MV-4-11 (cell line): ENCODE data around the gene GRID1.

Source experiments
- DNase-seq: peaks from one replicate; lab custom pipeline; 2025; lab: John Stamatoyannopoulos, UW

GRID1 gene

DNA sequence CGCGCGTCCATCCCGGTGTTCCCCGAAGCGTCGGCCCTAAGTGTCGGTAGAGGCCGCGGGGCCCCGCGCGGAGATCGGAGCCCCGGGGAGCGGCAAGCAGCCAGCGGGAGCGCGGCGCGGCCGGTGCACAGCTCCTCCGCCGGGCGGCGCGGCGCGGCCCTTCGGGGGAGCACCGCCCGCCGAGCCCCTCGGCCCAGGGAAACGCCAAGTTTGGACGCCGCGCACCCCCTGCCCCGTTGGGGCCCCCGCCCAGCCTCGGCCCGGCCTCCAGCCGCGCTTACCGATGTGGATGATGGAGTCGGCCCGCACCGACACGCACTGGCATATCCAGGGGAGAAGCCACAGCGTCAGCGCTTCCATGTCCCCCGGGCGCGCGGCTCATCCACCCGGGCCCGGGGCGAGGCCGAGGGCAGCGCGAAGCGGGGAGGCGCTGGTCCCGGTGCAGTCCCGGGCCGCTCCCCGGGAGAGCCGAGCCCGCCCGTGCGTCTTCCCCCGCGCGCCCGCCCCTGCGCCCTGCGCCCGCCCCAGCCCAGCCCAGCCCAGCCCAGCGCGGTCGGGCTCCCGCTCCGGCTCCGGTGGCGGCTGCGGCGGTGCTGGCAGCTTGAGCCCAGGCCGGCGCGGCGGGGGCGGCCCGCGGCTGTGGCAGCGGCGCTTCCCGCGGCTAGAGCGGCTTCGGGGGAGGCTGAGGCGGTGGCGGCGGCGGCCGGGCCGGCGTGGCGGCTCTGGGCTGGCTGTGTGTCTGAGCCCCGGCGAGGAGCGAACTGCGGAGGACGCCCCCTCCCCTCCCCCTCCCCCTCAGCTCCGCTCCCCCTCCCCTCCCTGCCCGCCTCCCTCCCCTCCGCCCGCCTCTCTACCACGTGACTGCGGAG lies at the start of gene GRID1:
Gene GRID1, minus strand, starts transcription at position 763 of the 869 bp plus-strand sequence.
- no peak for DNase-seq

- DNase-seq: no peak
Measured at GRCh38 chr10:86415583-86415982, 49.0 kb upstream of the GRID1 start.

DNA sequence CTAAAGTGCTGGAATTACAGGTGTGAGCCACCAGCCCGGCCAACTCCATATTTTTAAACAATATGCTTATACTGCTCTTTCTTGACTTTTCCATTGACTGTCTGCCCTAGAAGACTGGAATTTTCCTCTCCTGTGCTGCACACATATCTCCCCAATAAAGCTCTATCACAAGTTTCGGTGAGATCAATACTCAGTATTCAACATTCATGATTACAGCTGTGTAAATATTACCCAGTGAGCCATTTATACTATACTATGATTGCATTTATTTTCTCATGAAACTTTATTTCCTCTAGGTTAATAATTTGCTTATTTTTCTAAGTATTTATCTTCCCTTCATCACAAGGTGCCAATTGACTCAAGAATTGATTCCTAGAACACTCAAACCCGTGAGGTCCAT lies 48.5 kb upstream of the GRID1 start:
- DNase-seq: no peak

- peak; percentile 88 for DNase-seq
Measured at GRCh38 chr10:86413046-86413728, 46.6 kb upstream of the GRID1 start.

GRCh38 chr10:86411852-86412560 lies 45.4 kb upstream of the GRID1 start:
- no peak for DNase-seq

- DNase-seq: peak; percentile 66
Measured at GRCh38 chr10:86411281-86411841, 44.8 kb upstream of the GRID1 start.

- no peak for DNase-seq
Measured at GRCh38 chr10:86410542-86411124, 44.0 kb upstream of the GRID1 start.

DNA sequence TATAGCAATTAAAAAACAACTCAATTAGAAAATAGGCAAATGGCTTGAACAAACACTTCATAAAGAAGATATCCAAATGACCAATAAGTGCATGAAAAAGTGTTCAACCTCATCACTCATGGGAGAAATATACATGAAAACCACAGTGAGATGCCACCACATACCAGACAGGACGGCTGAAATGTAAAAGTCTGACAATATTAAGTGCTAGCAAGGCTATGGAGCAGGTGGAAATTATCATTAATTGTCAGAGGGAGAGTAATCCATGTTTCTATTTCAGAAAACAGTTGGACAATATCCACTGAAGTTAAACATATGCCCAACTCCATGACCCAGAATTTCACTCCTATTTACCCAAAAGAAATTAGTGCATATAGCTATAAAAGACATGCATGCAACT lies 42.6 kb upstream of the GRID1 start:
- DNase-seq: no peak

DNA sequence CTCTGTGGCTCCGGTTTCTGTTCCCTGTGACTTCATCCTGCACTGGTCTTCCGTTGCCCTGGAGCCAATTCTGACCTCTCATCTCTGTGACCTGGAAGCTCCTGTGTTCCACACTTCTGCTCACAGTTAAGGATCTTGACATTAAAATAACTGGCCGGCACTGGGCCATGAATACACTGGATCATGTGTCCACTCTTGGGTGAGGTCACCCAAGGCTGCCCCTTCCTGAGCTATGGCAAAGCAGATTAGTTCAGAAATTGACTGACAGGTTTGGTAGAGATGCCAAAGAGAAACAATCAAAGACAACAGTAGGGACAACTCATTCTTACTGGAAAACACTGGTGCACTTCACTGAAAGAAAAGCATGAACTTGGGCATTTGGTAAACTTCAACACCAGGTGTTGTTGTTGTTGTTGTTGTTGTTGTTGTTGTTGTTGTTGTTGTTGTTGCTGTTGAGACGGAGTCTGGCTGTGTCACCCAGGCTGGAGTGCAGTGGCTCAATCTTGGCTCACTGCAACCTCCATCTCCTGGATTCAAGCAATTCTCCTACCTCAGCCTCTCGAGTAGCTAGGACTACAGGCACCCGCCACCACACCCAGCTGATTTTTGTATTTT lies 36.7 kb upstream of the GRID1 start:
- DNase-seq: peak; percentile 23

GRCh38 chr10:86402283-86402941 lies 35.8 kb upstream of the GRID1 start:
- DNase-seq: no peak

DNA sequence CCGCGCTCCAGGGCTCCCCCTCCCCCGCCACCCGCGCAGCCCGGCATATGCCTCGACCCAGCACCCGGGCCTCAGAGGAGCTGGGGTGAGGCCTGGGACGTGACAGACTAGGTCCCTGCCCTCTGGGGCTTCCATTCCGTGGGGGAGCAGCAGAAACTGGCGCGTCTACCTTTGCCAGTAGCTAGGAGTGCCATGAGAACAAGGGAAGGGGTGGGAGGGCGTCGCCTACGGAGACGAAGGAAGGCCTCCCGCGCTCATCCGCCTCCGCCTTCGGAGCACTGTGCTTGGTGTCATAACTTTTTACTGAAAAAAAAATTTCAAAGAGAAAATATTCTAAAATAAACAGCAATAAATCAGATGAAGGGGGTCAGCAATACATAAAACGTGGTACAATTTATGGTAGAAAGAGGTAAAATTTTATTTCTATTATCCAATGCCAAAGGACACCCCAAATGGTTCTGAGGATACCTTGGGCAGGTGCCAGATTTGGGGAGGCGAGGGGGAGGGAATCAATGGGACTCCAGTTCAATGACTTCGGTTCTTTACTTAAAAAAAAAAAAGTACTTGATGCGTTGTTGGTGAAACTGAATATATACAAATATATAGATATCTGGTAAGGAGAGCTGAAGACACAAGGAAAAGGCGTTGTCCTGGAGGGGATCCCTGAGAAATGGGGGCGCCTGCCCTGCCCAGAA lies 35.1 kb upstream of the GRID1 start:
- DNase-seq: no peak

- DNase-seq: no peak
Measured at GRCh38 chr10:86400705-86401587, 34.4 kb upstream of the GRID1 start.

- DNase-seq: peak; percentile 91
Measured at GRCh38 chr10:86399879-86400704, 33.5 kb upstream of the GRID1 start.

- no peak for DNase-seq
Measured at GRCh38 chr10:86399514-86399878, 32.9 kb upstream of the GRID1 start.

DNA sequence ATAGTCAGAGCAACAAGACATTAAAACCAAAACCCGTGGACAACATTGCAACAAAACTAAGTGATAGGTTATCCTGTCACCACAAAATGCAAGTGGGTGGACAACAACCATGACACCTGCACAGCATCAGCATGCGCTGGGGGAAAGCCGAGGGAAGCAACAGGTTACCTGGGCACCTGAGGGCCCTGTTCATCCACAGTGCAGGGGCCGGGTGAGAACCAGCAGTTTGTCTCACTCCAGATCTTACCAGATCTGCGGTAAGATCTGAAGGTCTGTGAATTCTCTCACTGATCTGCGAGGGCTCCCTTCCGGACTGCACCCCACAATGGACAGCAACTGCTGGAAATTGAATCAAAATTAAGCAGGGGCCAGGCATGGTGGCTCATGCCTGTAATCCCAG lies 30.5 kb upstream of the GRID1 start:
- DNase-seq: no peak

DNA sequence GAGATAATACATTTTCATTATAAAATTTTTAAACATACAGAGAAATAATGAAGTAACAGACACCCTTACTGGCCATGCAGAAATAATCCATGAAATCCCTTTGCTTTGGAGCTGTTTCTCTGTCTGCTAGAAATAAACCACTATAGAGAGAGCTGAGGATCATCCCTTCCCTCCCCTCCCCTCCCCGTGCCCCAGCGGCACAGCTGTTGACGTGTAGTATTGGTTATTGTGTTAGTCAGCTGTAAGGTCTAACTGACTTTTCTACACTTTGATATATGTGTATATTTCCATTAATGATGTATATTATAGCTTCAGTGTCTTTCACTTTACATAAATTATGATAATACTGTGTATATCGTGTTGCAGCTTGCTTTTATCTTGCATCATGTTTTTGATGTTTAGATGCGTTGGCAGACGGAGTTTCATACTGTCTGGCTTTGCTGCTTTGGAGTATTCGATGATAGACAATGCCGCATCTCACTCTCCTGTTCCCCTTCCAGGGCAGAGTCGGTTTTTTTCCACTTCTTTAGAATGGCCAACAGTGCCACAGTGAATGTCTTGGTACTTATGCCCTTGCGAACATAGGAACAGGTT lies 27.4 kb upstream of the GRID1 start:
- DNase-seq: no peak

DNA sequence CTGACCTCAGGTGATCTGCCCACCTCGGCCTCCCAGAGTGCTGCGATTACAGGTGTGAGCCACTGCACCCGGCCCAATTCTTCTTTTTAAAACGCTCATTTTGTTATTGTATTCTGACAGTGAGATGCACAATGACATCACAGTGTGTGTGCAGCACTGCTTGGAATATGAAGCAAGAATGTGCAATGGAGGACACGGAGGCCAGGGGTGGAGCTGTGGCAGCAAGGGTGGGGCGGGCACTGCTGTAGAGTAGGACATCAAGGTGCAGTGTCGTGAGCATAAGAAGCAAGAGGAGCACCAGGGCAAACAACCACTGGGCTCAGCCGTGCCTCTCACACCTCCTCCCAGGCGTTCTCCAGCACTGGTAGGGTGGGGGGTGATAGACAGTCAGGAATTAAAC lies 26.8 kb upstream of the GRID1 start:
- DNase-seq: no peak

DNA sequence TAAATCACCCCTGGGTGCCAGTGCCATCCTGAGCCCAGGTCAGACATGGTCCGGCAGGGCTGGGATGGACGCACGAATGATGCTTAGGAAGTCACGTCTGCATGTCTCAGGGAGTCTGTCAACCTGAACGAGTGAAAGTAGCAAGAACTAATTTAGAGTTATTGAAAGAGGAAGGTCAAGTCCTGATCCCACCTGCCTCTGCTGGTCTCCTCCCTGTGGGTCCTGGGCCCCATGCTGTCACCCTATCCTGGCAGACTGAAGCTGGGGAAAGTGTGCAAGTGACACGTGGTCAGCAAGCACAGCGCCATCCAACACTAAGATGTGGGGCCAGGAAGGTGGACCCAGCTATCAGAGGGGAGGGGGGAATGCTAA lies 26.1 kb upstream of the GRID1 start:
- DNase-seq: no peak
